ENCODE data around the gene KRTAP10-8. TPM values are rescaled to one million over a fixed set of nuclear protein-coding genes. Genes with fewer than 3 reads are reported as not detected.
"Not testable (repeated sequence)": the region's sequence is repeated elsewhere in the genome, so short reads cannot be mapped to it uniquely, and the experiment has no call there.

KRTAP10-8 gene
- total RNA-seq, 1 donor, result not detected

DNA sequence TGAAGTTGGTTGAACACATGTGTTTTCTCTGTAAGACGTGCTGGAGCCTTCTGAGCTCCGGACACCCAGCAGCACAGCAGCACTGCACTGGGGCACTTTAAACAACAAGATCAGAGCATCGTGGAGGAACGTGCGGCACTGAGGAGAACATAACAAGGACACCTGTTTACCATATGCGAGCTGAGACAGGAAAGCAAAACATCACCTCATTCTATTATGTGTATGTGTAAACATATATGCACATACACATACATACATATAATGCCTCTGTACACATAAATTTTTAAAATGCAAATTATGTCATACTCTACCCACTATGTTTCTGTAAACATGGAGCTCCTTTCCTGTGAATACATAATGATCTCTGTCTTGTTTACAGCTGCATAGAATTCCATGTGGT is 16.4 kb upstream of the KRTAP10-8 start:
- TF ChIP-seq, protein P1, sequence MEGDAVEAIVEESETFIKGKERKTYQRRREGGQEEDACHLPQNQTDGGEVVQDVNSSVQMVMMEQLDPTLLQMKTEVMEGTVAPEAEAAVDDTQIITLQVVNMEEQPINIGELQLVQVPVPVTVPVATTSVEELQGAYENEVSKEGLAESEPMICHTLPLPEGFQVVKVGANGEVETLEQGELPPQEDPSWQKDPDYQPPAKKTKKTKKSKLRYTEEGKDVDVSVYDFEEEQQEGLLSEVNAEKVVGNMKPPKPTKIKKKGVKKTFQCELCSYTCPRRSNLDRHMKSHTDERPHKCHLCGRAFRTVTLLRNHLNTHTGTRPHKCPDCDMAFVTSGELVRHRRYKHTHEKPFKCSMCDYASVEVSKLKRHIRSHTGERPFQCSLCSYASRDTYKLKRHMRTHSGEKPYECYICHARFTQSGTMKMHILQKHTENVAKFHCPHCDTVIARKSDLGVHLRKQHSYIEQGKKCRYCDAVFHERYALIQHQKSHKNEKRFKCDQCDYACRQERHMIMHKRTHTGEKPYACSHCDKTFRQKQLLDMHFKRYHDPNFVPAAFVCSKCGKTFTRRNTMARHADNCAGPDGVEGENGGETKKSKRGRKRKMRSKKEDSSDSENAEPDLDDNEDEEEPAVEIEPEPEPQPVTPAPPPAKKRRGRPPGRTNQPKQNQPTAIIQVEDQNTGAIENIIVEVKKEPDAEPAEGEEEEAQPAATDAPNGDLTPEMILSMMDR (IDR thresholded peaks at IDR 0.05; ENCODE audit: extremely low read depth, low read depth, low read length), result no peak
- Histone ChIP-seq H3K4me1 (ENCODE audit: insufficient read depth, low read length) (no peaks in the 10 kb centered on the region), H3K4me3 (ENCODE audit: insufficient read depth, low read length) (no peak overlapping the region), H4K20me1 (ENCODE audit: insufficient read depth, low read length) (no peaks in the 10 kb centered on the region), H2AFZ (ENCODE audit: low read length) (no peak overlapping the region), H3K36me3 (ENCODE audit: insufficient read depth, low read length) (no peaks in the 10 kb centered on the region), H3K9me3 (ENCODE audit: low read depth, low read length) (no peaks in the 10 kb centered on the region), H3K4me2 (ENCODE audit: insufficient read depth, low read length) (no peak overlapping the region), H3K79me2 (ENCODE audit: insufficient read depth, low read length) (no peaks in the 10 kb centered on the region), H3K27me3 (ENCODE audit: insufficient read depth, low read length) (peaks cover 30% of the 10 kb centered on the region), H3K27ac (ENCODE audit: low read depth, low read length) (no peak overlapping the region)
- no peak for DNase-seq (ENCODE audit: insufficient read length, low spot score, missing footprints)

DNA sequence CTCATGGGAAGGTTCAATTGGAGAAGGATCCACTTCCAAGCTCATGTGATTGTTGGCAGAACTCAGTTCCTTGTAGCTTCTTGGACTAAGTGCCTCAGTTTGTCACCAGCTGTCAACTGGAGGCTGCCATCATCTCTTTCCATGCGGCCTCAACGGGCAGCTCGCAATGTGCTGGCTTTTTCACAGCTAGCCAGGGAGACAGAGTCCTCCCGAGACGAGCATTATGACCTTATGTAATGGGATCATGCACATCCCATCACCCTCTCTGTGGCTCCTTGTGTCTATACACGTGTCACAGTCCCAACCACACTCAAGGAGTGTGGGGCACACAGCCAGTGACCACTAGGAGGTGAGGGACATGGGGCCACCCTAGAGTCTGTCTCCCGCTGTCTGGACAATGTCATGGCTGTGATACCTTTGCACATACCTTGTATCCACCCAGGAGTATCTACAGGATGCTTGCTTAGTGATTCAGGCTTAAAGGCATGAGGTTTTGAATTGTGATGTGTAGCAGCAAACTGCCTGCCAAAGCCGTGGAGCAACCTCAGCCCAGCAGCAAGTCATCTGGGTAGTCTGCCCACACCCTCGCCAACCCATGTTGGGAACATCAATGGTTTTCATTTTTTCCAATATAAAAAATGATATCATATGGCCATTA is 15.7 kb upstream of the KRTAP10-8 start:
- Histone ChIP-seq H3K4me1 (ENCODE audit: insufficient read depth, low read length) (no peaks in the 10 kb centered on the region), H3K36me3 (ENCODE audit: insufficient read depth, low read length) (no peaks in the 10 kb centered on the region), H3K4me3 (ENCODE audit: insufficient read depth, low read length) (no peak overlapping the region), H2AFZ (ENCODE audit: low read length) (no peak overlapping the region), H3K9me3 (ENCODE audit: low read depth, low read length) (no peaks in the 10 kb centered on the region), H3K79me2 (ENCODE audit: insufficient read depth, low read length) (no peaks in the 10 kb centered on the region), H3K27me3 (ENCODE audit: insufficient read depth, low read length) (peaks cover 30% of the 10 kb centered on the region), H4K20me1 (ENCODE audit: insufficient read depth, low read length) (no peaks in the 10 kb centered on the region), H3K27ac (ENCODE audit: low read depth, low read length) (no peak overlapping the region), H3K4me2 (ENCODE audit: insufficient read depth, low read length) (no peak overlapping the region)
- no peak for DNase-seq (ENCODE audit: insufficient read length, low spot score, missing footprints)
- TF ChIP-seq, protein P1 (IDR thresholded peaks at IDR 0.05; ENCODE audit: extremely low read depth, low read depth, low read length), result no peak

DNA sequence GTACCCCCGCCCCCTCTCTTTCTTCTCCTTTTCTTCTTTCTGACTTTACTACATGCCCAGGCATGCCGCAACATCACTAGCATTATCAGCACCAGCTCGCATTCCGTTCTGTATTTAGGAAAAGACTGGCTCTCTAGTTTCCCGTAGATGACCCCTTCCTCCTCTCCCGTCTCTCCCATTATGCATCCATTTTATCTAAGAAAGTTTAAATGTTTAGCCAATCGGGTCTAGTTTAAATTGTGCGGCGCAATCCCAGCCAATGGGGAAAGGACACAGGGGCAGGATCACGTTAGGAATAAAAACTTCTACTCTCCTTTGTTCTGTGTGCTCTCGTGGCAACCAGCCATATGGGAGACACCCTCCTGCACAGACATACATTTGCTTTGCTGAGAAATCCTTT is 13.8 kb upstream of the KRTAP10-8 start:
- no peak for DNase-seq (ENCODE audit: insufficient read length, low spot score, missing footprints)
- Histone ChIP-seq H3K36me3 (ENCODE audit: insufficient read depth, low read length) (no peaks in the 10 kb centered on the region), H3K79me2 (ENCODE audit: insufficient read depth, low read length) (no peaks in the 10 kb centered on the region), H4K20me1 (ENCODE audit: insufficient read depth, low read length) (no peaks in the 10 kb centered on the region), H3K27ac (ENCODE audit: low read depth, low read length) (no peak overlapping the region), H3K4me2 (ENCODE audit: insufficient read depth, low read length) (no peak overlapping the region), H3K4me3 (ENCODE audit: insufficient read depth, low read length) (no peak overlapping the region), H2AFZ (ENCODE audit: low read length) (no peak overlapping the region), H3K27me3 (ENCODE audit: insufficient read depth, low read length) (peaks cover 19% of the 10 kb centered on the region), H3K9me3 (ENCODE audit: low read depth, low read length) (no peaks in the 10 kb centered on the region), H3K4me1 (ENCODE audit: insufficient read depth, low read length) (no peaks in the 10 kb centered on the region)
- TF ChIP-seq, protein P1 (IDR thresholded peaks at IDR 0.05; ENCODE audit: extremely low read depth, low read depth, low read length), result no peak

DNA sequence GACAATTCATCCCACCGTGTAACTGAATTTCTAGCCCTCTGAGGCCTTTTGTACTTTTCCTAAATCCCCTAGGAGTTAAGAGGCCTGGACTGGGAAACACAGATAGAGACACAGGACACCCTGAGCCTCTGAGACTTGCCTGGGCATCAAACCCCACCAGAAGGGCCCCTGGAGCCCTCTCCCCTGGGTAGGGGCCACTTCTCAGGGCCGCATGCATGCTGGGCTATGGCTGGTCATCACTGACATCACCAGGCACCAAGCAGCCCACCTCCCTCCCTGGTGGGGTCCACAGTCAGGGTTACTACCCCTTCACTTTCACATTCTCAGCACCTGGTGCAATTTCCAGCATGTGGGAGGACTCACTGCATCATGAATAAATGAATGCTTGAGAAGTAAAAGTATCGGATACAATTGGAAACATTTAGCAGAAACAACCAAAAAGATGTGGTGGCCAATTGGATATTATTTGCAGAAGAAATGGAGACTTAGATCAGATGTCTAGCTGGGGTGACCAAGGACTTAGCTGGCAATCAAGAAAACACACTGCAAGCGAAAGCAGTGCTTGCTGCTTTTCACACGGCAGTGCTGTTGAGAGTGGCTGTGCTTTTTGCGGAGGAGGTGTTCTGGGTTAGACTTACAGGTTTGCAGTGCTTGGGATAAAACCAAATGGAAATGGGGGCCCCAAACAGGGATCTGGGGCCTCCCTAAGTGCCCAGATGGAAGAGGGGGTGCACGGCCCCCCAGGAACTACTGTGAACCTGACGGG is 12.4 kb upstream of the KRTAP10-8 start:
- Histone ChIP-seq H3K79me2 (ENCODE audit: insufficient read depth, low read length) (no peaks in the 10 kb centered on the region), H4K20me1 (ENCODE audit: insufficient read depth, low read length) (no peaks in the 10 kb centered on the region), H3K4me2 (ENCODE audit: insufficient read depth, low read length) (no peak overlapping the region), H3K27me3 (ENCODE audit: insufficient read depth, low read length) (peaks cover 9% of the 10 kb centered on the region), H3K4me1 (ENCODE audit: insufficient read depth, low read length) (no peaks in the 10 kb centered on the region), H3K4me3 (ENCODE audit: insufficient read depth, low read length) (no peak overlapping the region), H3K27ac (ENCODE audit: low read depth, low read length) (no peak overlapping the region), H2AFZ (ENCODE audit: low read length) (no peak overlapping the region), H3K36me3 (ENCODE audit: insufficient read depth, low read length) (no peaks in the 10 kb centered on the region), H3K9me3 (ENCODE audit: low read depth, low read length) (no peaks in the 10 kb centered on the region)
- TF ChIP-seq, protein P1 (IDR thresholded peaks at IDR 0.05; ENCODE audit: extremely low read depth, low read depth, low read length), result no peak
- DNase-seq (ENCODE audit: insufficient read length, low spot score, missing footprints), result peak; percentile 71

DNA sequence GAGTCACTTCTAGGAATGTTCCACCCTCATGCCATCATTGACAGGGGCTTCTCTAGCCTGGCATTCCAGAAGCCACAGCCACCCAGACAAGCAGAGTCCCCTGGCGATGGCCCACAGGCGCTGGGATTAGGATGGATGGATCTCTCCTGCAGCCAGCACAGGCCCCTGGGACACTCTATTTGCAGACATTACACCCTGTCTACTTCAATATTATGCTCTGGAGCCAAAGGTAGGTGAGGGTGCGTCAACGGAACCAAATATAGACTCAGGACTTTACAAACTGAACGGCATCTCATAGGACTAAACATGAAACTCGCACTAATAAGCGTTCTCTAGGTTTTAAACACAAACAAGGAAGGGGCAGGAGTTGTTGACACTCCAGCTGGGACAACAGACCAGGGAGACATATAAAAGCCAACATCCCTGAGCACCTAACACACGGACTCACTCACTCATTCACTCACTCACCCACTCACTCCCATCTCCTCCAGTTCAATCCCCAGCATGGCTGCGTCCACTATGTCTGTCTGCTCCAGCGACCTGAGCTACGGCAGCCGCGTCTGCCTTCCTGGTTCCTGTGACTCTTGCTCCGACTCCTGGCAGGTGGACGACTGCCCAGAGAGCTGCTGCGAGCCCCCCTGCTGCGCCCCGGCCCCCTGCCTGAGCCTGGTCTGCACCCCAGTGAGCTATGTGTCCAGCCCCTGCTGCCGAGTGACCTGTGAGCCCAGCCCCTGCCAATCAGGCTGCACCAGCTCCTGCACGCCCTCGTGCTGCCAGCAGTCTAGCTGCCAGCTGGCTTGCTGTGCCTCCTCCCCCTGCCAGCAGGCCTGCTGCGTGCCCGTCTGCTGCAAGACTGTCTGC is 11.5 kb upstream of the KRTAP10-8 start, which contains the start of gene KRTAP10-7:
Gene KRTAP10-7 (plus strand): TSS at position 480 of the 861 bp plus-strand sequence. CDS start 25 bp downstream, at position 505.
- not testable (repeated sequence) for H3K4me3 ChIP-seq (ENCODE audit: insufficient read depth, low read length); H3K9me3 ChIP-seq (ENCODE audit: low read depth, low read length); H3K27ac ChIP-seq (ENCODE audit: low read depth, low read length); H3K36me3 ChIP-seq (ENCODE audit: insufficient read depth, low read length); H3K4me2 ChIP-seq (ENCODE audit: insufficient read depth, low read length); DNase-seq (ENCODE audit: insufficient read length, low spot score, missing footprints); H4K20me1 ChIP-seq (ENCODE audit: insufficient read depth, low read length); H3K4me1 ChIP-seq (ENCODE audit: insufficient read depth, low read length); H3K27me3 ChIP-seq (ENCODE audit: insufficient read depth, low read length); H2AFZ ChIP-seq (ENCODE audit: low read length); H3K79me2 ChIP-seq (ENCODE audit: insufficient read depth, low read length)

Measured in osteoblast (primary cell).